Activated naive CD4-positive, alpha-beta T cell (primary cell): ENCODE measurements around the gene EVA1A.
"Not testable (repeated sequence)": the region's sequence is repeated elsewhere in the genome, so short reads cannot be mapped to it uniquely, and the experiment has no call there.

Experiments used
- DNase-seq, 4 experiments: peaks; one replicate each; lab custom pipeline; 2025; lab: John Stamatoyannopoulos, UW

EVA1A gene

GRCh38 chr2:75516378-75517360, 44.1 kb downstream of the EVA1A start:
- DNase-seq: no peak

- DNase-seq: no peak
Observed at GRCh38 chr2:75515584-75516368, 45.0 kb downstream of the EVA1A start.

- DNase-seq: no peak
Observed at GRCh38 chr2:75513616-75514170, 47.0 kb downstream of the EVA1A start.

- DNase-seq: no peak
Observed at GRCh38 chr2:75512455-75513212, 48.1 kb downstream of the EVA1A start.

- DNase-seq: no peak
Observed at GRCh38 chr2:75506101-75506697, 54.5 kb downstream of the EVA1A start.

GRCh38 chr2:75505012-75505411, 55.7 kb downstream of the EVA1A start:
- DNase-seq: no peak

GRCh38 chr2:75503048-75503607, 57.6 kb downstream of the EVA1A start:
- DNase-seq: no peak

GRCh38 chr2:75500633-75501032, 60.1 kb downstream of the EVA1A start:
- no peak for DNase-seq

GRCh38 chr2:75499534-75499933, 61.2 kb downstream of the EVA1A start:
- DNase-seq: no peak

- no peak for DNase-seq
Observed at GRCh38 chr2:75498907-75499306, 61.8 kb downstream of the EVA1A start.

GRCh38 chr2:75497256-75497655, 63.5 kb downstream of the EVA1A start:
- no peak for DNase-seq

GRCh38 chr2:75495862-75496261, 64.9 kb downstream of the EVA1A start:
- no peak for DNase-seq

GRCh38 chr2:75494137-75494769, 66.5 kb downstream of the EVA1A start:
- DNase-seq: no peak

- DNase-seq: no peak
Observed at GRCh38 chr2:75493230-75493629, 67.5 kb downstream of the EVA1A start.

- DNase-seq: no peak
Observed at GRCh38 chr2:75491129-75491753, 69.5 kb downstream of the EVA1A start.

- no peak for DNase-seq
Observed at GRCh38 chr2:75489721-75490120, 71.0 kb downstream of the EVA1A start.

- DNase-seq: no peak
Observed at GRCh38 chr2:75488157-75488556, 72.6 kb downstream of the EVA1A start.

GRCh38 chr2:75486735-75487134, 74.0 kb downstream of the EVA1A start:
- DNase-seq: not testable (repeated sequence)

- no peak for DNase-seq
Observed at GRCh38 chr2:75484840-75485239, 75.9 kb downstream of the EVA1A start.

- no peak for DNase-seq
Observed at GRCh38 chr2:75483878-75484277, 76.9 kb downstream of the EVA1A start.
